ENCODE results near the gene CIC.

Gene CIC

GRCh38 chr19:42244347-42245220 is 24.5 kb upstream of the CIC start:
- peak; percentile 97 for DNase-seq

DNA sequence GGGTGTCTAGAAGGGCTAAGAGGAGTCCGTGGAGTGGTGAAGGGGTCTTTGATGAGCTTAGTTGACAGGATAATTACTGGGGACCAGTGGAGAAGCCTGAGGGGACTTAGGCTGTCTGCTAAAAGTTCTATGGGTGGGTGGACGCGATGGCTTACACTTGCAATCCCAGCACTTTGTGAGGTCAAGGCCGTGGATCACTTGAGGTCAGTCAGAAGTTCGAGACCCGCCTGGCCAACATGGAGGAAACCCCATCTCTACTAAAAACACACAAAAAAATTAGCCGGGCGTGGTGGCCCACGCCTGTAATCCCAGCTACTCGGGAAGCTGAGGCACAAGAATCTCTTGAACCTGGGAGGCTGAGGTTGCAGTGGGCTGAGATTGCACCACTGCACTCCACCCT is 23.8 kb upstream of the CIC start:
- no peak for DNase-seq

DNA sequence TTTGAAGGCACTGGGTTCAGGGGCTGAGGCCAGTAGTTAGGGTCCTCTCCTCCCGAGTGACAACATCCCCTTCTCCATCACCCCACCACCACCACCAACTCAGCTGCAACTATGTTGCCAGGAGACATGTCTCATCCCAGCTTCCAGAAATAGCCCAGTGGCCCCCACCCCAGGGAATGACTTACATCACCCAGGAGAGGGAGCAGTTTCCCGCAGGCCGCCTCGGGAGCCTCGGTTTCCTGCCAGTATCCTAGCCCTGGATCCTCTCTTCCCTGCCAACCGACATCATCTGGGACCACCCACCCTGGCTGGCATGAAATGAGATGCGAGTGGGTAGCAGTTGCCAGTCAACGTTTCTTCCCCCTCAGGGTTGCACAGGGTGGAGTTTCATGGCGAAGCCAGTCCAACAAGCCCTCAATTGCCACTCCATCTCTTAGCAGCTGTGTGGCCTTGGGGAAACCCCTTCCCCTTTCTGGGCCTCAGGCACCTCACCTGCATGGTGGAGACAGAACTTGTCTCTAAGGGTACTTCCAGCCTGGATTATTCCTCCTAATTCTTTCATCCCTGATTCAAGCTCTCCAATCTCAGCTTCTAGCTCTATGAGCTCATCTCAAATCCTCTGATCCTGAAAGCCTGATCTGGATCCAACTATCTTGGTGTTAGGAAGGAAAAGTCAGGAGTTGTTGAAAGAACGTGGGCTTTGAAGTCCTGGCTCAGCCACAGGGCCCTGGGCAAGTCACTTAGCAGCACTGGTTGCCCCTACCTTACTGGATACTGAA is 22.7 kb upstream of the CIC start:
- DNase-seq, result peak; percentile 73

DNA sequence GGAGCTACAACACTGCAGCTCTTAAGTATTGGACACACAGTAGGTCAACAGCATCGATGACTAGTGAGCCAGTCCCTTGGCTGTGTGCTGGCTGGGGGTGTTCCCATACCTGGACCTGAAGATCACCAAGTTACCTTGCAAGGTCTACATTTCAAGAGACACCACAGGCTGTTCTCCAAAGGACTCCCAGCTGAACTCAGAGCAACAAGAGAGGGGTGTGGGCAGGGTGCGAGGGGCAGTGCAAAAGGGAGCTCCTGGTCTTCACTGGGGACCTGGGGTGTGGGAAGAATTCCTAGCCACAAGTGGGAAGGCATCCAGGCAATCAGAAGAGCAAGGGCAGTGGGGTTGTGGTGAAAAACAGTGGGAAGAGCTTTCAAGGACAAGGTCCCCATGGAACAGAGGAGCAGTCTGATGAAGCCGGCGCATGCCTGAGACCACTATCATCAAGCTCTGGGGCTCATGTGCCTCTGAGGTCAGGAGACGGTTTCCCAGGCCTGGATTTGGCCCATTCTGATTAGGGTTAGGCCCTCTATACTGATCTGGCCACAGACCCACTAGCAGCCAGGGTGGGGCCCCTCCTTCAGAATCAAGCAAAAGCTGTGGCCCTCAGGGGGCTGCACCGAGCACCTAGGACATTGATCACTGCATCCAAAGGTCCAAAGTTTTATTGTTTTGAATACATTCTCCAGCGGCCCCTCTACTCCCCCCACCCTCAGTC is 22.0 kb upstream of the CIC start:
- DNase-seq, result no peak

GRCh38 chr19:42247640-42248199 is 21.3 kb upstream of the CIC start:
- no peak for DNase-seq

GRCh38 chr19:42248270-42249148 is 20.5 kb upstream of the CIC start:
- DNase-seq, result no peak

- DNase-seq, result no peak
Measured at GRCh38 chr19:42249149-42249750, 19.8 kb upstream of the CIC start.

DNA sequence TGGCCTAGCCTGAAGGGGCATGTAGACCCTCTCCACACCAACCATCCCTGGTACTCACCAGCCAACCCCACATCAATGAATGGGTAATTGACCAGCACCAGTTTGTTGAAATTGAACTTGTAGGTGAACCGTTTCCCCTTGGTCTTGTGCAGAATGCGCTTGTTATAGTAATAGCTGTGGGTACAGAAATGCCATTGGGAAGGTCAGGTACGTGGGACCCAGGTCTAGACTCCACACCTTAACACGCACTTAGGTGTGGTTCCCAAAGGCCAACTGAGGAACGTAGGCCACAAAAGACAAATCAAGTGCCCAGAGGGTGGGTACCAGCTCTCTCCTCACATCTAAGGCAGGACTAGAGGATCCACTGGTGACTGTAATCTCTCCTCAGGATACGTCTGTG is 19.3 kb upstream of the CIC start:
- DNase-seq, result no peak

DNA sequence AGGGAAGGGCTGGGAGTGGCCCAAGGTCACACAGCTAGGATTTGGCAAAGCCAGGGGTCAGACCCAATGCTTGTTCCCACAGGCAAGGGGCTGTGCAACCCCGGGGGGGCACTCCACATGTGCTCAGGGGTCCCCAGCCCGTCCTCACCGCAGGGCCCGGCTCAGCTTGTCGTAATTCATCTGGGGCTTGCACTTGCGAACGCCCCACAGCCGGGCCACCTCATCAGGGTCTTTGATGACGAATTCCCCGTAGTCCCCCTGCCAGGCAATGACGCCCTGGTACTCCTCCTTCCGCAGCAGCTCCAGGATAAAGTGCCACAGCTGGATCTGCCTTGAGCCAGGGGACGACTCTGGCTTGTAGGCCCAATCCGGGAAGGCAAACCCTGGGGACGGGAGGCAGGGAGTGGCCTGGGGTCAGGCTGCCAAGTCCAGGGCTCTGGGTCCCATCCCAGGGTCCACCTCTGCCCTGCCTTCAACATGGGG is 18.8 kb upstream of the CIC start:
- DNase-seq, result no peak

DNA sequence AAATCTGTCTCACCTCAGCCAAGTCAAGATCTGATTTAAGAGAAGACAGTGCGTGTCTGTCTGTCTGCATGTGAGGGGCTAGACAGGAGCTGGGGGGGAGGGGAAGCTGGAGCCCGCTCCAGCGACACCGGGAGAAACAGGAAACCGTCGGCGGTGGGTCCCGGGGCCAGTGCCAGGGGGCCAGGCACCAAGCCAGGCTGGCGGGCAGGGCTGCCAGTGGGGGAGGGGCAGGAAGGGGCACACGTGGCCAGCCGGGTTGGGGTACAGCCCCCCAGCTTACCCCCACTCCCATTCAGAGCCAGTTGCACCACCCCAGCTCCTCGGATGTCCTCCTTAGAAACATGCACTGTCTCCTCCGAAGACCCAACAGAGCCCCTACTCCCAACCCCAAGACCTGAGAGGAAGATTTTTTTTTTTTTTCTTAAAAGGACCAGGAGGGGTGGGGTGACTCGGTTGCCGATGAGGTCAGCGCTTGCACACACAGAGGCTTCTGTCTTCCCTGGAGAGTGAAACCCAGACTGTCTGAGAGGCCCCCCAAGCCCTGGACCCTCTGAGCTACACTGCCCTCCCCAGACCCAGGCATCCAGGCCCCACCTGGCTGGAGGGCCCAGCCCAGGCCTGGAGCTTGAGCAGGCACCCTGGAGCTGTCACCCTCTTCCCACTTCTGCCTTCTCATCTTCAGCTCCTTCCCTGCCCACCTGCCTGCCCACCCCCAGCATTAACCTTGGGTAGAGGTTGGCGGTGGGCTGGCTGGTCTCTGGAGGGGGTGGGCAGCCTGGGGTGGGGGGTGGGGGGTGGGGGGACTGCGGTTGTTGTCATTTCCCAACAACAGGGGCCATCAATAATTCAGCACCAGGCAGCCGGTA is 18.2 kb upstream of the CIC start:
- no peak for DNase-seq

- DNase-seq, result no peak
Measured at GRCh38 chr19:42251572-42252358, 17.3 kb upstream of the CIC start.

- DNase-seq, result no peak
Measured at GRCh38 chr19:42252365-42253244, 16.4 kb upstream of the CIC start.

DNA sequence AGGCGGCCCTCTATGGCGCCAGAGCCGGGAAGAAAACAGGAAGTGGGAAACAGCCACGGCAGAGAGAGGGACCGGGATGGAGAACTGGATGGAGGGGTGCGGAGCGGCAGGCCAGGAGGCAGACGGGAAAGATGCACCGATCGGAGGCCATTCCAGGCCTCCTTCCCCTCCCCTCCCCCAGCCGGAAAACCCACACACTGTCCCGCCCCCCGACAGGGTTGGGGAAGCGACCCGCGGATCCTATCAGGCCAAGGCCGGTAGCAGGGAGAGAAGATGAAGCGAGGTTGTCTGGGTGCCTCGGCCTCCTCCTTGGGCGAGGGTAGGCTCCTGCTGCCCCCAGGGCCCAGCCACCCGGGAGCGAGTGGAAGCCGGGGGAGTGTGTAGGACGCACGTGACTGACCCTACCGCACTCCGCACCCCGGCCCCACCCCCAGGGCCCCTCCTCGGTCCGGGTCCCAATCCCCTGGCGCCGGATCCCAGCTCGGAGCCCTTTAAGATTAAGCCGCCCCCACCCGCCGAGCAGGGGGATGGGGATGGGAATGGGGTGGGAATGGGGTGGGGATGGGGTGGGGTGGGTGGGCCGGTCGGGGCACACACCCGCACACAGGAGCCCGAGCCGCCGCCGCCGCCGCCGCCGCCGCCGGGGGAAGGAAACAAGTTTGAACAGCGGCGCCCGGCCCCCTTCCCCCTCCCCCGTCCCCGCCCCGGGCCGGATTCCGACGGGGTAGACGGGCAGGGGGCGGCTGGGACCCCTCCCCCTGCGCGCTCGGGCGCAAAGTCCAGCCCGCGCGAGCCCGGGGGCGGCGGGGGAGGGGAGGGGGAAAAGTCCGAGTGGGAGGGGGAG is 15.6 kb upstream of the CIC start:
- peak; percentile 67 for DNase-seq

- peak; percentile 79 for DNase-seq
Measured at GRCh38 chr19:42254089-42254849, 14.8 kb upstream of the CIC start.

DNA sequence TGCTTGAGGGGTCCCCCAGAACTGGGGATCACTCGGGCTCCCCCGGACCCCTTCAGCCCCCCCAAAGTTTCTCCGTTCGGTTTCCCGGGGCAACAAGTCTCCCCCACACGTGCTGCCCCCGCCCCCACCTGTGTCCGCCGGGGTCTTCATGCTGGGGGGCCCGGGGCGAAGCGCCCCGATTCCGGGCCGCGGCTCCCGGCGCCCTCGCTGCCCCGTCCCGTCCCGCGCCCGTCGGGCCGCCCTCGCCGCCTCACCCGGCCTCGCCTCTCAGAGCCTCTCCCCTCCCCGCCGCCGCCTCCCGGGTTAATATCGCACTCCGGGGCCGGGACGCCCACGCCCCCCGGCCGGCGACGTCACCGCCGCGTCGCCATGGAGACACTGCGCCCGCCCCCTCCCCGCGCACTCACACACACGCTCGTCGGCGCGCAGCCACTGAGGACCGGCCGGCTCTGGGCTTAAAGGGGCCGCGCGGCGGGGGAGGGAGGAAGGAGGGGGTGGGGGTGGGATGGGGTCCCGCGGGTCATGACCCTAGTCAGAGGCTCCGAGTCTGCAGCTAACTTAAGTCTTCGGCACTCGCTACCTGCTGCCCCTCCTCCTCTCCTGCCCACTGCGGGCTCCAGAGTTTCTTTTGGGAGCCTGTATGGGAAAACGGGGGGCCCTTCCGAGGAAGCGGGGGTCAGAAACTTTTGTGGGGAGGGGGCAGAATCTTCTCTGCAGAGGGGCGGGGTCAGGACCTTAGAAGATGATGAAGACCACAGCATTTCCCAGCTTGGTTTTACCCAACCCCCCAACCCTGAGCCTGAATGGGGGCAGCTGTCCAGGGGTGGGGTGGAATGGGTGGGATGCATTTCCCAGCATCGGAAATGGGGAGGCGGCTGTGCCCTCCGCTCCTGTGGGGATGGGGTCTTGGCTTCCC is 13.9 kb upstream of the CIC start, which contains the start of gene ERF:
Gene ERF, minus strand, starts transcription at position 279 of the 916 bp plus-strand sequence. Its CDS starts 129 bp downstream, at position 150.
- peak; percentile 97 for DNase-seq

All from DMS53 (cell line).